HepG2 (cell line): ENCODE data around the gene ZNF341. TPM values are rescaled to one million over a fixed set of nuclear protein-coding genes. Genes with fewer than 3 reads are reported as not detected.

Experiments used
- GPBP1L1 ChIP-seq: sonication (generic); formaldehyde crosslinking; IDR thresholded peaks from 2 replicates; pipeline ENCODE4 v1.5.0; 2020; ENCODE audit warnings: mild to moderate bottlenecking, missing genetic modification reagents
- KDM2A ChIP-seq: sonication (generic); formaldehyde crosslinking; IDR thresholded peaks from 2 replicates; pipeline ENCODE4 v1.4.0; 2020; ENCODE audit warnings: low read depth, missing genetic modification reagents, borderline replicate concordance
- KMT2A ChIP-seq: sonication (generic); formaldehyde crosslinking; IDR thresholded peaks from 2 replicates; pipeline ENCODE4 v1.4.0; 2020; ENCODE audit warnings: missing genetic modification reagents
- MIER2 ChIP-seq: IDR thresholded peaks from 2 replicates; pipeline ENCODE4 v1.6.1; 2016; ENCODE audit warnings: missing biosample characterization, missing genetic modification reagents
- NFRKB ChIP-seq: fragments of 450-650 bp; IDR thresholded peaks from 2 replicates; pipeline ENCODE4 v1.6.1; 2017
- POLR2G ChIP-seq: fragments of 200-400 bp; formaldehyde crosslinking; IDR thresholded peaks from 2 replicates; pipeline ENCODE4 v1.6.1; 2018; ENCODE audit warnings: mild to moderate bottlenecking, low read depth, low read length, moderate library complexity
- SOX13 ChIP-seq, 3 experiments: fragments of 450-650 bp in 1 of 3; sonication (generic) in 1 of 3; formaldehyde crosslinking in 1 of 3; IDR thresholded peaks in 2 of 3; conservative IDR thresholded peaks in 1 of 3; 2 replicates each; pipeline versions ENCODE4 v1.5.0 to v1.6.1; 2016 to 2020; ENCODE audit warnings: antibody characterized with exemption in 1 of 3, mild to moderate bottlenecking in 1 of 3, missing compliant biosample characterization in 1 of 3, missing genetic modification reagents in 1 of 3, moderate library complexity in 1 of 3
- TMF1 ChIP-seq: sonication (generic); formaldehyde crosslinking; IDR thresholded peaks from 2 replicates; pipeline ENCODE4 v1.8.1; 2022; ENCODE audit warnings: low read depth, missing genetic modification reagents
- ZC3H4 ChIP-seq: sonication (generic); formaldehyde crosslinking; IDR thresholded peaks from 2 replicates; pipeline ENCODE4 v1.4.0; 2020; ENCODE audit warnings: missing genetic modification reagents, borderline replicate concordance
- ZNF317 ChIP-seq: sonication (generic); formaldehyde crosslinking; IDR thresholded peaks from 2 replicates; pipeline ENCODE4 v1.5.0; 2020; ENCODE audit warnings: mild to moderate bottlenecking, missing genetic modification reagents
- ZNF589 ChIP-seq: sonication (generic); formaldehyde crosslinking; conservative IDR thresholded peaks from 2 replicates; pipeline ENCODE4 v1.8.0; 2022; ENCODE audit warnings: mild to moderate bottlenecking, moderate library complexity, missing genetic modification reagents
- polyA plus RNA-seq, 8 experiments: library from polyadenylated mRNA; depleted of rRNA in 3 of 8; stranded (reverse) in 7 of 8; unstranded in 1 of 8; fragments of >200 nt; fragmentation: Illumina TruSeq in 4 of 8; extraction: Trizol in 4 of 8; gene quantifications; 2 replicates each; pipeline versions ENCODE4 v1.2.1 to v1.2.3, GENCODE V29; 2011 to 2016; ENCODE audit warnings: low read depth in 4 of 8, missing spikeins in 1 of 8, mixed read lengths in 1 of 8; ENCODE audit not compliant: insufficient read depth in 1 of 8
- total RNA-seq, 5 experiments: library from RNA; depleted of rRNA; stranded (reverse); fragments of >200 nt; fragmentation: Illumina TruSeq; extraction: Trizol; gene quantifications; 2 replicates each; pipeline ENCODE4 v1.2.3, GENCODE V29; 2016; ENCODE audit warnings: low read depth in 1 of 5
- TF ChIP-seq, protein P1 (sequence below): sonication (generic); formaldehyde crosslinking; IDR thresholded peaks from one replicate; pipeline ENCODE4 v1.5.1; 2020; ENCODE audit warnings: mild to moderate bottlenecking, missing genetic modification reagents; ENCODE audit errors: not compliant biosample characterization
- TF ChIP-seq, protein P2 (sequence below): sonication (generic); formaldehyde crosslinking; conservative IDR thresholded peaks from 2 replicates; pipeline ENCODE4 v1.8.0; 2022; ENCODE audit warnings: mild to moderate bottlenecking, moderate library complexity, missing genetic modification reagents
- TF ChIP-seq, protein P3 (sequence below): sonication (generic); formaldehyde crosslinking; IDR thresholded peaks from 2 replicates; pipeline ENCODE4 v1.4.0; 2020; ENCODE audit warnings: missing genetic modification reagents
- TF ChIP-seq, protein P4 (sequence below): sonication (generic); formaldehyde crosslinking; IDR thresholded peaks from 2 replicates; pipeline ENCODE4 v1.8.1; 2023; ENCODE audit warnings: missing genetic modification reagents, mild to moderate bottlenecking, borderline replicate concordance

ZNF341 gene
- total and polyA plus RNA-seq, 2 of the 13 experiments (the other 11 are each of a cell fraction or from before 2014, with no cell fraction given) = 1.1 to 2.2 TPM

- TF ChIP-seq, protein P1, sequence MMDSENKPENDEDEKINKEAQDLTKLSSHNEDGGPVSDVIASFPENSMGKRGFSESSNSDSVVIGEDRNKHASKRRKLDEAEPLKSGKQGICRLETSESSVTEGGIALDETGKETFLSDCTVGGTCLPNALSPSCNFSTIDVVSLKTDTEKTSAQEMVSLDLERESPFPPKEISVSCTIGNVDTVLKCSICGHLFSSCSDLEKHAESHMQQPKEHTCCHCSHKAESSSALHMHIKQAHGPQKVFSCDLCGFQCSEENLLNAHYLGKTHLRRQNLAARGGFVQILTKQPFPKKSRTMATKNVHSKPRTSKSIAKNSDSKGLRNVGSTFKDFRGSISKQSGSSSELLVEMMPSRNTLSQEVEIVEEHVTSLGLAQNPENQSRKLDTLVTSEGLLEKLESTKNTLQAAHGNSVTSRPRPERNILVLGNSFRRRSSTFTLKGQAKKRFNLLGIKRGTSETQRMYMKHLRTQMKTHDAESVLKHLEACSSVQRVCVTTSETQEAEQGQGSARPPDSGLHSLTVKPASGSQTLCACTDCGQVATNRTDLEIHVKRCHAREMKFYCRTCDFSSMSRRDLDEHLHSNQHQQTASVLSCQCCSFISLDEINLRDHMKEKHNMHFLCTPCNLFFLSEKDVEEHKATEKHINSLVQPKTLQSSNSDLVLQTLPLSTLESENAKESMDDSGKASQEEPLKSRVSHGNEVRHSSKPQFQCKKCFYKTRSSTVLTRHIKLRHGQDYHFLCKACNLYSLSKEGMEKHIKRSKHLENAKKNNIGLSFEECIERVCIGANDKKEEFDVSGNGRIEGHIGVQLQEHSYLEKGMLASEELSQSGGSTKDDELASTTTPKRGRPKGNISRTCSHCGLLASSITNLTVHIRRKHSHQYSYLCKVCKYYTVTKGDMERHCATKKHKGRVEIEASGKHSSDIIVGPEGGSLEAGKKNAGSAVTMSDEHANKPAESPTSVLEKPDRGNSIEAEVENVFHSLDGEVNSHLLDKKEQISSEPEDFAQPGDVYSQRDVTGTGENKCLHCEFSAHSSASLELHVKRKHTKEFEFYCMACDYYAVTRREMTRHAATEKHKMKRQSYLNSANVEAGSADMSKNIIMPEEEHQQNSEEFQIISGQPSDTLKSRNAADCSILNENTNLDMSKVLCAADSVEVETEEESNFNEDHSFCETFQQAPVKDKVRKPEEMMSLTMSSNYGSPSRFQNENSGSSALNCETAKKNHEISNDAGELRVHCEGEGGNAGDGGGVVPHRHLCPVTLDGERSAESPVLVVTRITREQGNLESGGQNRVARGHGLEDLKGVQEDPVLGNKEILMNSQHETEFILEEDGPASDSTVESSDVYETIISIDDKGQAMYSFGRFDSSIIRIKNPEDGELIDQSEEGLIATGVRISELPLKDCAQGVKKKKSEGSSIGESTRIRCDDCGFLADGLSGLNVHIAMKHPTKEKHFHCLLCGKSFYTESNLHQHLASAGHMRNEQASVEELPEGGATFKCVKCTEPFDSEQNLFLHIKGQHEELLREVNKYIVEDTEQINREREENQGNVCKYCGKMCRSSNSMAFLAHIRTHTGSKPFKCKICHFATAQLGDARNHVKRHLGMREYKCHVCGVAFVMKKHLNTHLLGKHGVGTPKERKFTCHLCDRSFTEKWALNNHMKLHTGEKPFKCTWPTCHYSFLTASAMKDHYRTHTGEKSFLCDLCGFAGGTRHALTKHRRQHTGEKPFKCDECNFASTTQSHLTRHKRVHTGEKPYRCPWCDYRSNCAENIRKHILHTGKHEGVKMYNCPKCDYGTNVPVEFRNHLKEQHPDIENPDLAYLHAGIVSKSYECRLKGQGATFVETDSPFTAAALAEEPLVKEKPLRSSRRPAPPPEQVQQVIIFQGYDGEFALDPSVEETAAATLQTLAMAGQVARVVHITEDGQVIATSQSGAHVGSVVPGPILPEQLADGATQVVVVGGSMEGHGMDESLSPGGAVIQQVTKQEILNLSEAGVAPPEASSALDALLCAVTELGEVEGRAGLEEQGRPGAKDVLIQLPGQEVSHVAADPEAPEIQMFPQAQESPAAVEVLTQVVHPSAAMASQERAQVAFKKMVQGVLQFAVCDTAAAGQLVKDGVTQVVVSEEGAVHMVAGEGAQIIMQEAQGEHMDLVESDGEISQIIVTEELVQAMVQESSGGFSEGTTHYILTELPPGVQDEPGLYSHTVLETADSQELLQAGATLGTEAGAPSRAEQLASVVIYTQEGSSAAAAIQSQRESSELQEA (CRISPR knock-in tag) = no peak
- TF ChIP-seq KMT2A (CRISPR knock-in tag) = peak; percentile 58; the same call in 1 of the 2 replicates
- TF ChIP-seq ZC3H4 (CRISPR knock-in tag) = no peak
- no peak; the same call in none of the 2 replicates for TF ChIP-seq POLR2G
- no peak for TF ChIP-seq GPBP1L1 (CRISPR knock-in tag)
- TF ChIP-seq ZNF589 (CRISPR knock-in tag) = 0 out of 2 replicates have a peak, but pooled peaks have one; percentile 3
- TF ChIP-seq SOX13 (IDR thresholded peaks at IDR 0.05) = no peak
- TF ChIP-seq SOX13 (CRISPR knock-in tag; conservative IDR thresholded peaks at IDR 0.05 in 1 of 2, IDR thresholded peaks at IDR 0.05 in 1 of 2) = peak in 1 of 2 experiments; percentile 4; a peak in 1 of 4 replicates
- 0 out of 2 replicates have a peak, but pooled peaks have one; percentile 5 for TF ChIP-seq ZNF317 (CRISPR knock-in tag)
- TF ChIP-seq, protein P2, sequence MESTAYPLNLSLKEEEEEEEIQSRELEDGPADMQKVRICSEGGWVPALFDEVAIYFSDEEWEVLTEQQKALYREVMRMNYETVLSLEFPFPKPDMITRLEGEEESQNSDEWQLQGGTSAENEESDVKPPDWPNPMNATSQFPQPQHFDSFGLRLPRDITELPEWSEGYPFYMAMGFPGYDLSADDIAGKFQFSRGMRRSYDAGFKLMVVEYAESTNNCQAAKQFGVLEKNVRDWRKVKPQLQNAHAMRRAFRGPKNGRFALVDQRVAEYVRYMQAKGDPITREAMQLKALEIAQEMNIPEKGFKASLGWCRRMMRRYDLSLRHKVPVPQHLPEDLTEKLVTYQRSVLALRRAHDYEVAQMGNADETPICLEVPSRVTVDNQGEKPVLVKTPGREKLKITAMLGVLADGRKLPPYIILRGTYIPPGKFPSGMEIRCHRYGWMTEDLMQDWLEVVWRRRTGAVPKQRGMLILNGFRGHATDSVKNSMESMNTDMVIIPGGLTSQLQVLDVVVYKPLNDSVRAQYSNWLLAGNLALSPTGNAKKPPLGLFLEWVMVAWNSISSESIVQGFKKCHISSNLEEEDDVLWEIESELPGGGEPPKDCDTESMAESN (CRISPR knock-in tag) = no peak
- TF ChIP-seq TMF1 (CRISPR knock-in tag) = no peak
- no peak for TF ChIP-seq NFRKB
- TF ChIP-seq, protein P3, sequence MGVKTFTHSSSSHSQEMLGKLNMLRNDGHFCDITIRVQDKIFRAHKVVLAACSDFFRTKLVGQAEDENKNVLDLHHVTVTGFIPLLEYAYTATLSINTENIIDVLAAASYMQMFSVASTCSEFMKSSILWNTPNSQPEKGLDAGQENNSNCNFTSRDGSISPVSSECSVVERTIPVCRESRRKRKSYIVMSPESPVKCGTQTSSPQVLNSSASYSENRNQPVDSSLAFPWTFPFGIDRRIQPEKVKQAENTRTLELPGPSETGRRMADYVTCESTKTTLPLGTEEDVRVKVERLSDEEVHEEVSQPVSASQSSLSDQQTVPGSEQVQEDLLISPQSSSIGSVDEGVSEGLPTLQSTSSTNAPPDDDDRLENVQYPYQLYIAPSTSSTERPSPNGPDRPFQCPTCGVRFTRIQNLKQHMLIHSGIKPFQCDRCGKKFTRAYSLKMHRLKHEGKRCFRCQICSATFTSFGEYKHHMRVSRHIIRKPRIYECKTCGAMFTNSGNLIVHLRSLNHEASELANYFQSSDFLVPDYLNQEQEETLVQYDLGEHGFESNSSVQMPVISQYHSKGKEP (CRISPR knock-in tag) = no peak
- no peak; the same call in 1 of the 2 replicates for TF ChIP-seq MIER2 (CRISPR knock-in tag)
- TF ChIP-seq KDM2A (CRISPR knock-in tag) = peak; percentile 77; the same call in 1 of the 2 replicates
- TF ChIP-seq, protein P4, sequence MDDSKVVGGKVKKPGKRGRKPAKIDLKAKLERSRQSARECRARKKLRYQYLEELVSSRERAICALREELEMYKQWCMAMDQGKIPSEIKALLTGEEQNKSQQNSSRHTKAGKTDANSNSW (CRISPR knock-in tag) = no peak
Observed at GRCh38 chr20:33731693-33732165, at the start of gene ZNF341 (continued).
